Stimulated activated CD4-positive, alpha-beta T cell treated with anti-CD3 and anti-CD28 coated beads, Interleukin-1b, Interleukin-23, amount 100 ng/mL, for 4 hours (primary cell): ENCODE results near the gene LHFPL3.

Experiments
- DNase-seq, 2 donors: peaks; one replicate each; pipeline ENCODE4 v3.0.0-alpha.2; 2020; ENCODE audit warnings: low read depth in 2 of 2

LHFPL3 gene

DNA sequence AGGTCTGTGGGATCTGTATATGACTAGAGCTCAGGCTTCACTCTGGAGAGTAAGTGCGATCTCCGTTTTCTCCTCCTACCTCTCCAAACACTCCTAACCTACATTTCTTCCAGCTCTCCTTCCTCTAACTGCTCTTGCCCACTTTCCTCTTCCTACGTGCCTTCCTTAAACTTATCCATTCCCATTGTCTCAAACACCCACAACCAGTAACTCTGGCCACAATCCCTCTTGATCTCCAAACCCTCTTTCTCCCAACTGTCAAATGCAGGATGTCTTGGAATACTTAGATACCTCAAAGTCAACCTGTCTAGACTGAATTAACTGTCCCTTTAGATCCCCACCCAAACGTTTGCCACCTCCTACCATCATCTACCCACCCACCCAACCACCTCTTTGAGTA lies 471.9 kb downstream of the LHFPL3 start:
- no peak for DNase-seq

DNA sequence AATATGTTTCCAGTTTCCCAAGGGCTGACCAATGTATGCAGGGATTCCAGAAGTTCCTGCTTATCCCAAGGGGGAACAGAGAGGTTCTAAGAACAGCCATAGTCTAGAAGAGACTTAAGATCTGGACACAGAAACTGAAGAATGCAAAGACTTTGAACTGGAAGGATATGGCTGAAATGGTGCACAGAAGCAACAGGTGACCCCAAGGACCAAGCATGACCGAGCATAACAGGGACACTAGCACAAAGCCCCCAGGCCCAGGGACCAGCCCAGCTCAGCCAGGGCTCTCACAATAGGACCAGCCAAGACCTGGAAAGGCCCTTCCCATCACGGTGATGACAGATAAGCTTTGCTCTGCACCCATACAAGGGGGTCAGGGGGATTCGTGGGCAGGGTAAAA lies 472.6 kb downstream of the LHFPL3 start:
- no peak for DNase-seq

- no peak for DNase-seq
Observed at GRCh38 chr7:104803931-104804330, 475.5 kb downstream of the LHFPL3 start.

DNA sequence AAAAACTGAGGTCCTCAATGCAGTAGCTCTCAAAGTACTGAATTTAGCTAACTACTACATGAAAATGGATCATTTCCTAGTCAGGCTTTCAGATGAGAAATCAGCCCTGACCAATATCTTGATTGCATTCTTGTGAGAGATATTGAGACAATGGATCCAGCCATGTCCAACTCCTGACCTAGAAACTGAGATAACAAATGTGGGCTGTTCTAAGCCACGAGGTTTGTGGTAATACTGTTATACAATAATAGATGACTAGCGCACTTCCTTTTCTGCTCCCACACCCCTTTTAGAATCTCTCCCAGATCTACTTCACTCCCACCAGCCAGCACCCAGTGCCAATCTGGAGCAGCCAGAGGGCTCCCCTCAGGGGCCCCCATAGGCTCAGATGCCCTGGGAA lies 476.3 kb downstream of the LHFPL3 start:
- DNase-seq: no peak

DNA sequence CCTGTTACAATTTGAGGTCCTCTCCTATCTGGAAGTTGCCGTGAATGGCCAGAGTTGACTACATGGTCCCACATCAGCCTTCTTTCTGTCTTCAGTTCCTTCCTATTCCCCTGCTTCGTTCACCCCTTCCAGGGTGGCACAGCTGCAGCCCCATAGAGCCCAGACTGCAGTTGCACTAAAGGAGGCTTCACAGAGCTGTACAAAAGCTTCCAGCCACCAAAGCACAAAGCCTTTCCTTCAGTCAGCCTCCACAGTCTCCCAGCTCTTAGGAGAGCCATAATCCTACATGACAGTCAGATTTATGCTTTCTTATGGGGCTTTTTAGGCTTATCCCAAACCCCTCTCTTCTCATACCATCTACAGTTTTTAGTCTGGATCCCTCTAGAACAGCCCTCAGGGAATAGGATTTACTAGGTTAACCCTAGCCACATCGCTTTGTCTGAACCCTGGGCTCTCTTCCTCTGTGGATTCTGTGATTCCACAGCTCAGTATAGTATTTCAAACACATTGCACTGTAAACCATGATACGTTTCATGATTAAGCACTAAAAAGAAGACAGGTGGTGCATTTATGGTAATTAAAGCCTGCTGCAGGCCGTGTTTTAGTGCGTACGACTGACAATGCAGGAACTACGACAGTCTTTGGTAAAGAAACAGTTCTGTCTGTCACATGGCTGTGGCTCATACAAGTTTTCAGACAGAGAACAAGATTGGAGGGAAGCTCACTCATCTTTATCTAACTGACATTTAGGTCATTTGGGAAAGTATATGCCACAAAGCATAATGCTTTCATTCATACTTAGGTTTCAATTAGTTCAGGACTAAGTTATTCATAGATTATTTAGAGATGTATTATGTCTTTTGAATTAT lies 477.3 kb downstream of the LHFPL3 start:
- no peak for DNase-seq

- DNase-seq: no peak
Observed at GRCh38 chr7:104807671-104808070, 479.3 kb downstream of the LHFPL3 start.

DNA sequence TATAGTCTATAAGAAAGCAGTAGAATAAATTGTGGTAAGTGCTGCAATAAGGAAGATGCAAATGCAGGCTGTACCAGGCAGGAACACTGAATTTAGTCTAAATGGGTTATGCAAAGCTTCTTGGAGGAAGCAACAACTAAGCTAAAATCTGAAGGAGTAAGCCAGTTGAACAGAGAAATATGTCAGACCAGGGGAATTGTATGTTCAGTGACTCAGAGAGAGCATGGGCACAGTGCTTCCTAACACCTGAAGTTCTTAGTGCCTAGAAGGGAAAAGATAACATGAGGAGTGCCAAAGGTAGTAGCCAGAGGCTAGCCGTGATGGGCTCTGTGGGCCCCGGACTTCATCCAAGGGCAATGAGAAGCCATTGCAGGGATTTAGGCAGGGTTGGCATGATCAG lies 481.5 kb downstream of the LHFPL3 start:
- no peak for DNase-seq

GRCh38 chr7:104814126-104814525 lies 485.7 kb downstream of the LHFPL3 start:
- DNase-seq: no peak

DNA sequence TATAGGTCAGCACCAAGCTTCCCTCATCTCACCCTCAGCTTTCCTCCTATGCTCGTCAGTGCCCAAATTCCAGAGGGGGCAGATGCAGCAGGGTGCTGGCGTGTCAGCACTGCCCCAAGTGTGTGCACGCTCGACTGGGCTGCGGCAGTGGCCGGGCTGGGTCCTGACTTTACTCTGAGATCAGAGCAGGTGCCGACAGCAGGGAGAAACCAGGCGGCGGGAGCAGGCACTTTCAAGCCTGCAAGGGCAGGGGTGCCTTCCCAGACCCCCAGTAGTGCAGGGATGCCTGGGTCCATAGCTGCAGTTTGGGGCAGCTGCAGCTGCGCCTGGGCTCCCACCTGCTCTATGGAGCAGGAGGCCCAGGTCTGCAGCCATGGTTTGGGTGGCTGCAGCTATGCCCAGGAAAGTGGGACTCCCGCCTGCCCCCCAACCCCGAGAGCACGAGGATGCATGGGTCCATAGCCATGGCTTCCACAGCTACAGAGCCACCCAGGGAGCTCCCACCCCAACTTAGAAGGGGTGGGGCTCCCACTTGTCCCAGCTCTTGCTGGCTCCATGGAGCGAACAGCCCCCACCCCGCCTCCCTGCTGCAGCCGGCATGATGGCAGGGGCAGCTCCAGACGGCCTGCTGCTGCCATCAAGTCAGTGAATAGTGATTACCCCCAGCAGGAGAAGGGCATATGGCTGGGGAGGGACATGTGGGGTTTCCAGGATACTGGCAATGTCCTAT lies 486.4 kb downstream of the LHFPL3 start:
- DNase-seq: no peak

DNA sequence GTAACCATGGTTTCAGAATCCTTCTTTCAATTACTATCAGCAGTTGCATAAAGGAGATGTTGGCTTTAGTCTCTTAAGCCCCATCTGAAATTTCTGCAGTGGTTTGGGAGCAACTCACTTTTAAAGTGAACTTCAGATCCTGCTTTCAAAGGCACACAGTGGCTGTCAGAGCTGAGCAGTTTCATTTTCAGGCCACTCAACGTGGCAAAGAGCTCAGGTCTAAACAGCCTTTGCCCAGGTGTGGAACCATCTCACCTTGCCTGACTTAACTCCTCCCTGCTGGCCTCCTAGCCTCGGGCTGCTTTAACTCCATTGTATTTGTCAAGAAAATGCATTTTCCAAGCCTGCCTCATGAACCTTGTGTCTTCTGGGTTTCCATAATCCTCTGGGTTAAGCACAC lies 488.1 kb downstream of the LHFPL3 start:
- DNase-seq: no peak

GRCh38 chr7:104818961-104819880 lies 490.8 kb downstream of the LHFPL3 start:
- no peak for DNase-seq

DNA sequence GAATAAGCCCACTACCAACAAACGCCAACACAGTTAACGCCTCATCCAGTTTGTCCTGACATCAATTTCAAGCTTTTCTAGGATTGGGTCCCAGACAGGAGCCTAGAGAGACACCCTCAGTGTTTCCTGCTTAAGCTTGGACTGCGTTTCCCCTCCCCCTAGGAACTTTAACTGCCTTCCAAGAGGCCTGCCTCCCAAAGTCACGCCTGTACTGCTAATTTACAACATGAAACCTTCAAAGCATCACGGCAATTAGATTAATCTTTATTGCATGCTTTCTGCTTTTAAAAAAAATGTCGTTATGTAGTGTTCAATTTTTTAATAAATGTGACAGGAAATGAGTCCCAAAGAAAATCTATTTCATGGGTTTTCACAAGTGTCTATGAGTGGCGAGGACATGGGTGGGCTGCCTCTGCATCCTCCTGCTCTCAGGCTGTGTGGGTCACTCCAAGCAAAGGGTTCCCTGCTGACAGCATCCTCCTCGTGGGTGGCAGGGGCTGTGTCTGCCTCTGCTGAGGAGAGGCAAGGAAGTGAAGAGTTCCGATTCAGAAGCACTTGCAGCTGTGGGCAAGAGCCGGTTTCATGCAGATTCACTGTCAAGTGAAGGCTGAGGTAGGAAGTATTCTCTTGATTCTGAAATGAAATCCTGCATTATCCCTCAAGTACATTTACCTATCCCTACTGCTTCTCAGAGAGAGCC lies 492.6 kb downstream of the LHFPL3 start:
- no peak for DNase-seq

DNA sequence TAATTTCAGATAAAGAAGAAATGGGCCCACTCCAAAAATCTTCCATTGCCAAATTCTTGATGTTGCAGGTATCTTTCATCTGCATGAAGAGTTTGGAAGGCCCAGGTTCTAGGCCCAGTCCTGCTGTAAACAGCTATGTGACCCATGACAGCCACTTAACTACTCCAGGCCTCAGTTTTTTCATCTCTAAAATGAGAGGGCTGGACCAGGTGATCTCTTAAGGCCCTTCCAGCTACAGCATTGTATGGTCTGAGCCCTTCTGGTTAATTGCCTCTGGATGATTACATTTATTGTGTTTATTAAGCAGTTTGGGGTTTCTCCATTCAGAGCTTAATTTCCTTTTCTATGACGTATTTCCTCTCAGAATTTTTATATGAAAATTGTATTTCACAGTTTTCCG lies 494.8 kb downstream of the LHFPL3 start:
- DNase-seq: no peak

- no peak for DNase-seq
Observed at GRCh38 chr7:104825099-104825498, 496.7 kb downstream of the LHFPL3 start.

DNA sequence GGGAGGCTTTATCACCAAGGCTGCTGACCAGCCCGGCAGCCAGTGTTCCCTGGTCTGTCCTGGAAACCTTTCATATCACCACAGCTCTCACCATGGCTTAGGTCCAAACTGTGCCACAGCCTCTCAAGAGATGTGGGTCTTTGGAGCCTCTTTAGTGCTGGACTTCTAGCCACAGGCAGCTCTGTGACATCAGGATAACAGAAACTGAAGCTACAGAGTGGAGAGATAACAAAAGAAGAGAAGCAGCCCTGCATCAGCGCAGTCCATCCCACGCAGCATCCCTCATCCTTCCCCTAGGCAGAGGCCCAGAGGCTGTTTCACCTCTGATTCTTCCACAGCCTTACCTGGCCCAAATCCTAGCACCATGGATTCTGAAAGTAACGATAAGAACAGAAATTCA lies 497.7 kb downstream of the LHFPL3 start:
- no peak for DNase-seq

GRCh38 chr7:104836976-104837375 lies 508.6 kb downstream of the LHFPL3 start:
- DNase-seq: no peak

DNA sequence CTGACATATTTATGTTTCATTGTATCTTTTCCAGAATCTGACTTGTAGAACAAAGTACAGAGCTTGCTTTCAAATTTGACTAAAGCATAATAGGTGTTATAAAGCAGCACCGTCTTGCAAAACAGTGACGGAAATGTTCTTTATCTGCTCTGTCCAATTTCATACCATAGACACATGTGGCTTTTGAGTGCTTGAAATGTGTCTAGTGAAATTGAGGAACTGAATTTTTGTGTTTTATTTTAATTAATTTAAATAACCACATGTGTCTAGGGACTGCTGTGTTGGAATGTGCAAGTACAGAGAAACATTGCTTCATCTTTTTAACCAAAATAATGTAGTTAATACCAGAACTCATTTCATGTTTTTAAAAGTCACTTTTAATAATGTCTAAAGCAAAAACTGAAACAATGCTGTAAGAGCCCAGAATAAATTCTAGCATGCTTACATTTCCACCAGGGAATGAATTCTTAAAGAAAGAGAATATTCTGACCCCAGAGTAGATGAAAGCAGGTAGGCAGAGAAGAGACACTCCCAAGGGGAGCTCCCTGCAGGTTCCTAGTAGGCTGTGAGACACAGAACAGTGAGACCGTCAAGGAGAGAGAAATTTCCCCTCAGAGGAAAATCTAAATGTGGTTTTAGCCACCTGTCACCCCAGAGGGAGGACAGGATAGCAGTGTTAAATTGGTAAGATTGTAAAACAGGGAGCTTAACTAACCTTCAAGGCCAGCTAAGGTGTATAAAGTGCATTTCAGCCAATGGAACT lies 510.3 kb downstream of the LHFPL3 start:
- no peak for DNase-seq

DNA sequence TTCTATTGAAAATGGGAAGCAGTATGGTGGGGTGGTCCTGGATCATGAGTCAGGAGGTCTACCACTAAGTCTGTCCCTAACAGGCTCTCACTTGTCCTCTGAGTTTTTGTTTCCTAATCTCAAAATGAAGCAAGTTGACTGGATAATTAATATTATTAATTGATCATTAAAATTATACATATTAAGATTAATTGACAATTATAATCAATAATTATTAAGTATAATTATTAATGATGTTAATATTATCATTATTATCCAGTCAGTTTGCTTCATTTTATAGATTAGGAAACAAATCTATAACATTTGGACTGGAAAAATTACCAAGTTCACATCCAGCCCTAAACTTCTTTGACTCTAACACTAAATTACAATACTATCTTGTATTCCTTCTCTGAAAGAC lies 511.4 kb downstream of the LHFPL3 start:
- no peak for DNase-seq

DNA sequence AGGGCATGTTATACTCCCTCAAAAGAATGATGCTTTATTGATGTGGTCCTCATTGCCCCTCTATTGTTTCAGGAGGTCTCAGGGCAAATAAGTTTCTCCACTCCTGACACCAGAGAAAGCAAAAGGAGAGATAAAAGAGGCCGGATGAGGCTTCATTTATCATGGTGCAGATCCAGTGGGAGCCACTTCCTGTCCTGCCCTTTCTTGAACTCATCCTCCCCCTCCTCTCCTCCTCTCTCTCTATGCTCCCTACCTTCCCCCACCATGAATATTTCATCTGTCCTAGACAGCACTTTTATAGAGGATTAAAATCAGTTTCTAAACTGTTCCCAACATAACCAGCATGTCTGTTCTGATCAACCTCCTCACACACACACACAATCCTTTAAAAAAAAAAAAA lies 513.4 kb downstream of the LHFPL3 start:
- no peak for DNase-seq

- DNase-seq: no peak
Observed at GRCh38 chr7:104843198-104843597, 514.8 kb downstream of the LHFPL3 start.

DNA sequence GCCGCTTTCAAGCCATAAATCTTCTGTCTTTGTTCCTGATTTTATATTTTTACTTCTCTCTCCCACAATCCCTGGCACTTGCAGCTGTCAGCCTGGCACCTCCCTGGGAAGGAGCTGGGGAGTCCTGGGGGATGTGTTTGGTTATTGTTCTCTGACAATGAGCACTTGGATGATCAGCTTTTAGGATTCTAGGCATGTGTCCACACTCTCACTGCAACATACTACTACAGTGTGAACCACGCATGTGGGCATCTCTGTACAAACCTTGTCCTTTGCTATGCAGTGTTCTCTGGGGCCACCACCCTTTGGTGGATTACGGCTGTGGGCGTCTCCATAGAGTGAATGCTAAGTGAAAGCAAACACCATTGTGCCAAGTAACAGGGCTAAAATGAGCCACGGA lies 517.2 kb downstream of the LHFPL3 start:
- DNase-seq: no peak
